ENCODE results near the gene BTN1A1.
"Not testable (repeated sequence)": the region's sequence is repeated elsewhere in the genome, so short reads cannot be mapped to it uniquely, and the experiment has no call there.

BTN1A1 gene

GRCh38 chr6:26500102-26500501 lies at the start of gene BTN1A1:
Gene BTN1A1, plus strand, starts transcription at chr6:26500303. Its CDS starts 984 bp downstream, at chr6:26501287.
- no peak for DNase-seq (ENCODE audit: low spot score)

- DNase-seq (ENCODE audit: low spot score): no peak
Measured at GRCh38 chr6:26452631-26453235, 47.4 kb upstream of the BTN1A1 start.

- no peak for DNase-seq (ENCODE audit: low spot score)
Measured at GRCh38 chr6:26454631-26455030, 45.5 kb upstream of the BTN1A1 start.

GRCh38 chr6:26455357-26455970 lies 44.6 kb upstream of the BTN1A1 start:
- peak; percentile 9 for DNase-seq (ENCODE audit: low spot score)

DNA sequence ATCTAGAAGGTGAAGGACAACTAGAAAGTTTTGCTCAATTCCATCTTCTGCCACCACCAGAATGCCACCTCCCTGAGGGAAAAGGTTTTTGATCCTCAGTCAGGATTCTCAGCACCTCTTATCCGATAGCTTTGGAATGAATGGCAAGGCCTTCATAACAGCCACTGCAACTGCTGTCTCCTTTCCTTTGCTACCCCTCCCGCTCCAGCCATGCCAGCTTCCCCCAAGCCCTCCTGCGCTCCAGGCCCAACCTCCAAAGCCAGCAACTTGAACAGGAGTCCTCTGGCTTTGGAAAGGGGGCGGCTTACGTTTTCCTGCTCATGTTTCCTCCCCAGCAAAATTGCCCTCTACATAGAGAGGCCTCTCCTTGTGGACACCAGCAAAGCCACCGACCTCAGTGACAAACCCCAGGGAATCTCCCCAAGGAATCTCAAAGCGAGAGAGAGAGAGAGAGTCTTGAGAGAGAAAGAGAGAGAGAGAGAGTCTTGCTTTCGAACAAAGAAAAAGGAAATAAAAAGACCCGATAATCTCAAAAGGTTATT lies 42.8 kb upstream of the BTN1A1 start:
- peak; percentile 11 for DNase-seq (ENCODE audit: low spot score)

GRCh38 chr6:26457806-26458688 lies 42.1 kb upstream of the BTN1A1 start, which contains the start of gene BTN2A1:
Gene BTN2A1, plus strand, starts transcription at chr6:26457955. Its CDS starts 682 bp downstream, at chr6:26458637.
- DNase-seq (ENCODE audit: low spot score): peak; percentile 92

- no peak for DNase-seq (ENCODE audit: low spot score)
Measured at GRCh38 chr6:26459023-26459810, 40.9 kb upstream of the BTN1A1 start.

DNA sequence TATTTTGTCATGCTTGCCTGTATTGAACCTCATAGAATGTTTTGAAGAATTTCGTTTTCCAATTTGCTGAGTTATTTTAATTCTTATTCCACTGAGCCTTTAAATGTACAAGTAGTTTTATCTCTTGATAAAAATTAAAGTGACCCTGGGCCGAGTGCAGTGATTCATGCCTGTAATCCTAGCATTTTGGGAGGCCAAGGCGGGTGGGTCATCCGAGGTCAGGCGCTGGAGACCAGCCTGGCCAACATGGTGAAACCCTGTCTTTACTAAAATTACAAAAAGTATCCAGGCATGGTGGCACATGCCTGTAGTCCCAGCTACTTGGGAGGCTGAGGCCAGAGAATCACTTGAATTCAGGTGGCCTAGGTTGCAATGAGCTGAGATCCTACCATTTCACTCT lies 38.8 kb upstream of the BTN1A1 start:
- DNase-seq (ENCODE audit: low spot score): not testable (repeated sequence)

- DNase-seq (ENCODE audit: low spot score): no peak
Measured at GRCh38 chr6:26464014-26464413, 36.1 kb upstream of the BTN1A1 start.

GRCh38 chr6:26464416-26465131 lies 35.5 kb upstream of the BTN1A1 start:
- no peak for DNase-seq (ENCODE audit: low spot score)

- DNase-seq (ENCODE audit: low spot score): no peak
Measured at GRCh38 chr6:26465776-26466175, 34.3 kb upstream of the BTN1A1 start.

DNA sequence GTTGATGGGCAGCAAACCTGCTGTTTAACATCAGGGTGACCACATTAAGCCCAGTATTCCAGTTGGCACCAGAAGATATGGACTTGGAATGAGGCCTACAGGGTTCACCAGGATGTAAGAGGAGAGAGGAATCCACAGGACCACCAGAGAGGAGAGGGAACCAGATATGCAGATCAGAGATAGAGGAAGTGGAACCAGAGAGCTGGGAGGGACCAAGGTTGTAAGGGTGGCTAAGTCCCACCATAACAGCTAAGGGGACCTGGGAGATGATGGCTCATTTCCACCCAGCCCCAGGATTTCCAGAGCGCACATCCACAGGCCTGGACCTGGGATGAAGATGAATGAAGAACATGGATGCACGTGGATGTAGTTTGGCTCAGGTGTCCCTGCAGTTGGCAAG lies 31.3 kb upstream of the BTN1A1 start:
- no peak for DNase-seq (ENCODE audit: low spot score)

GRCh38 chr6:26470643-26471042 lies 29.5 kb upstream of the BTN1A1 start:
- no peak for DNase-seq (ENCODE audit: low spot score)

- no peak for DNase-seq (ENCODE audit: low spot score)
Measured at GRCh38 chr6:26471970-26472369, 28.1 kb upstream of the BTN1A1 start.

- no peak for DNase-seq (ENCODE audit: low spot score)
Measured at GRCh38 chr6:26472549-26473290, 27.4 kb upstream of the BTN1A1 start.

GRCh38 chr6:26473429-26473757 lies 26.7 kb upstream of the BTN1A1 start:
- no peak for DNase-seq (ENCODE audit: low spot score)

- peak; percentile 74 for DNase-seq (ENCODE audit: low spot score)
Measured at GRCh38 chr6:26473758-26474438, 26.2 kb upstream of the BTN1A1 start.

- DNase-seq (ENCODE audit: low spot score): no peak
Measured at GRCh38 chr6:26474439-26474881, 25.6 kb upstream of the BTN1A1 start.

GRCh38 chr6:26475823-26476729 lies 24.0 kb upstream of the BTN1A1 start:
- DNase-seq (ENCODE audit: low spot score): no peak

All from hepatic stellate cell (primary cell).